Skeletal muscle cell (primary cell): ENCODE data around the gene NIPSNAP3A.
"Not testable (repeated sequence)": the region's sequence is repeated elsewhere in the genome, so short reads cannot be mapped to it uniquely, and the experiment has no call there.

Experiments
- DNase-seq: peaks from one replicate; pipeline ENCODE4 v3.0.0-alpha.2; 2010; ENCODE audit warnings: low read depth
- H3K4me3 ChIP-seq: 2 replicates; pipeline ENCODE4 v1.5.1; 2011; ENCODE audit warnings: low read depth, mild to moderate bottlenecking, control low read depth, low read length, moderate library complexity

Gene NIPSNAP3A

GRCh38 chr9:104747565-104748358 lies at the start of gene NIPSNAP3A:
NIPSNAP3A (plus strand) TSS chr9:104747683; CDS start chr9:104747793, 110 bp downstream.
- no peak for DNase-seq

GRCh38 chr9:104700306-104700705 lies 47.2 kb upstream of the NIPSNAP3A start:
- no peak for DNase-seq
- H3K4me3 ChIP-seq = no peak overlapping the region

More at GRCh38 chr9:104747565-104748358, at the start of gene NIPSNAP3A:
- H3K4me3 ChIP-seq = peak within 1 kb of the TSS; percentile 85

GRCh38 chr9:104708737-104709136 lies 38.7 kb upstream of the NIPSNAP3A start:
- DNase-seq = not testable (repeated sequence)

GRCh38 chr9:104711604-104712003 lies 35.9 kb upstream of the NIPSNAP3A start:
- H3K4me3 ChIP-seq = no peak overlapping the region
- DNase-seq = no peak

More at GRCh38 chr9:104708737-104709136, 38.7 kb upstream of the NIPSNAP3A start:
- not testable (repeated sequence) for H3K4me3 ChIP-seq

GRCh38 chr9:104725014-104725413 lies 22.5 kb upstream of the NIPSNAP3A start:
- no peak for DNase-seq
- H3K4me3 ChIP-seq = no peak overlapping the region

GRCh38 chr9:104738452-104738851 lies 9.0 kb upstream of the NIPSNAP3A start:
- no peak for DNase-seq
- no peak overlapping the region for H3K4me3 ChIP-seq

- H3K4me3 ChIP-seq = no peak overlapping the region
- DNase-seq = no peak
Observed at GRCh38 chr9:104740621-104741020, 6.9 kb upstream of the NIPSNAP3A start.

GRCh38 chr9:104743376-104743985 lies 4.0 kb upstream of the NIPSNAP3A start:
- DNase-seq = no peak
- H3K4me3 ChIP-seq = no peak overlapping the region

- H3K4me3 ChIP-seq = no peak overlapping the region
- no peak for DNase-seq
Observed at GRCh38 chr9:104745852-104746251, 1.6 kb upstream of the NIPSNAP3A start.

GRCh38 chr9:104746285-104746684 lies 1.2 kb upstream of the NIPSNAP3A start:
- DNase-seq = no peak

GRCh38 chr9:104746798-104747197 lies 685 bp upstream of the NIPSNAP3A start:
- peak overlapping the region; percentile 85 for H3K4me3 ChIP-seq
- no peak for DNase-seq

More at GRCh38 chr9:104746285-104746684, 1.2 kb upstream of the NIPSNAP3A start:
- H3K4me3 ChIP-seq = no peak overlapping the region

GRCh38 chr9:104747245-104747564 lies 278 bp upstream of the NIPSNAP3A start:
- H3K4me3 ChIP-seq = peak overlapping the region; percentile 85
- no peak for DNase-seq

- no peak for DNase-seq
- peak overlapping the region; percentile 85 for H3K4me3 ChIP-seq
Observed at GRCh38 chr9:104748359-104749031, 1.0 kb downstream of the NIPSNAP3A start.

- no peak overlapping the region for H3K4me3 ChIP-seq
- no peak for DNase-seq
Observed at GRCh38 chr9:104750185-104750767, 2.8 kb downstream of the NIPSNAP3A start.

GRCh38 chr9:104758974-104759373 lies 11.5 kb downstream of the NIPSNAP3A start:
- no peak for DNase-seq
- no peak overlapping the region for H3K4me3 ChIP-seq

GRCh38 chr9:104765138-104765537 lies 17.7 kb downstream of the NIPSNAP3A start:
- DNase-seq = no peak
- no peak overlapping the region for H3K4me3 ChIP-seq

- DNase-seq = no peak
- H3K4me3 ChIP-seq = no peak overlapping the region
Observed at GRCh38 chr9:104766025-104766424, 18.5 kb downstream of the NIPSNAP3A start.

- H3K4me3 ChIP-seq = no peak overlapping the region
- no peak for DNase-seq
Observed at GRCh38 chr9:104767507-104767906, 20.0 kb downstream of the NIPSNAP3A start.

- not testable (repeated sequence) for H3K4me3 ChIP-seq, DNase-seq
Observed at GRCh38 chr9:104769029-104769428, 21.5 kb downstream of the NIPSNAP3A start.

- no peak for DNase-seq
- H3K4me3 ChIP-seq = no peak overlapping the region
Observed at GRCh38 chr9:104769655-104770054, 22.2 kb downstream of the NIPSNAP3A start.
